Measurements from ENCODE around the gene MLIP. TPM values are rescaled to one million over a fixed set of nuclear protein-coding genes. Genes with fewer than 3 reads are reported as not detected.

The MLIP gene
- total RNA-seq, 1 experiment from 2014 or later, result not detected

DNA sequence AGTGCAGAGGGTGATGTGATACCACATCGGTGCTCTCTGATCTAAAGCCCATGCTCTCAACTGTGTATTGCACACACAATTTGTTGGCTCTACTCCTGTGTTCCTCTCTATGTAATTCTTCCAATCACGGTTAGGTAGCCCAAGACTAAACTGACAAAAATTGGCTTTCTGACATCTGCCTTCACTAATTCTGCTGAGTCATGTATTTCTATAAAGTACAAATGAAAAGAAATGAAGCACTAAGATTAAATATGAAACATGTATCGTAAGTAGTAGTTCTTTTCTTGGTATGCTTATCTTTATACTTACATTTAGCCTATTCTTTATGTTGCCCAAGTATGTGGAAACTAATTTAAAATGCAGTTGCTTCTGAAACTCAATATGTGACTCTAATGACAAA is 7.7 kb upstream of the MLIP start:
- TF ChIP-seq, protein P1, sequence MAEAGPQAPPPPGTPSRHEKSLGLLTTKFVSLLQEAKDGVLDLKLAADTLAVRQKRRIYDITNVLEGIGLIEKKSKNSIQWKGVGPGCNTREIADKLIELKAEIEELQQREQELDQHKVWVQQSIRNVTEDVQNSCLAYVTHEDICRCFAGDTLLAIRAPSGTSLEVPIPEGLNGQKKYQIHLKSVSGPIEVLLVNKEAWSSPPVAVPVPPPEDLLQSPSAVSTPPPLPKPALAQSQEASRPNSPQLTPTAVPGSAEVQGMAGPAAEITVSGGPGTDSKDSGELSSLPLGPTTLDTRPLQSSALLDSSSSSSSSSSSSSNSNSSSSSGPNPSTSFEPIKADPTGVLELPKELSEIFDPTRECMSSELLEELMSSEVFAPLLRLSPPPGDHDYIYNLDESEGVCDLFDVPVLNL (CRISPR knock-in tag; IDR thresholded peaks at IDR 0.05; ENCODE audit: borderline replicate concordance, low read depth), result no peak
- TF ChIP-seq ZNF121 (CRISPR knock-in tag; IDR thresholded peaks at IDR 0.05), result no peak
- TF ChIP-seq NR3C1 (CRISPR knock-in tag; conservative IDR thresholded peaks at IDR 0.05; ENCODE audit: low read depth), result no peak
- TF ChIP-seq KAT7 (CRISPR knock-in tag; IDR thresholded peaks at IDR 0.05; ENCODE audit: borderline replicate concordance), result no peak
- TF ChIP-seq SMAD3 (CRISPR knock-in tag; IDR thresholded peaks at IDR 0.05; ENCODE audit: borderline replicate concordance), result no peak
- Mint-ChIP-seq H3K36me3 (no peaks in the 10 kb centered on the region), H3K4me3 (no peak overlapping the region), H3K4me1 (peaks cover 6% of the 10 kb centered on the region), H3K27ac (no peak overlapping the region), H3K27me3 (ENCODE audit: low read depth) (no peaks in the 10 kb centered on the region), H3K9me3 (no peaks in the 10 kb centered on the region)
- DNase-seq (ENCODE audit: low spot score) (no peak), ATAC-seq (no peak)
- ChIA-PET POLR2A (no interaction called here), CTCF (interaction anchor here (0.6 kb wide), 1 partner anchor 13 kb away, joined by 6 read pairs; no protein-coding TSS in a partner anchor)

DNA sequence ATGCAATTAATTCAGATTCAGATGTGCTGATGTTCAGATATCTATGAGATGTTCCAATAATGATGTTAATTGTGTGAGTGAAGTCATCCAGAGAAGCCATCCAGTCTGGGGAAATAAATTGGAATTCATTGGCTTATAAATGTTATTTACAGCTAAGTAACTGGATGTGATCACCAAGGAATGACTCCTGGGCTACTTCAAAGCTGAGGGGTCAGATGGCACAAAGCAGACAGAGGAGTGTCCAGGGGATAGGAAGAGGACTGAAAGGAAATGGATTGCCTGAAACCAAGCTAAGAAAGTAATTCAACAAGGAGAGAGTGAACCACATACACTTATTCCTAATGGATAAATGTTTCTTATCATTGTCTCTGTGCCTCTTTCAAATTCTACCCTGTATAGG is 4.5 kb upstream of the MLIP start:
- Mint-ChIP-seq H3K4me1 (peaks cover 12% of the 10 kb centered on the region), H3K27me3 (ENCODE audit: low read depth) (no peaks in the 10 kb centered on the region), H3K4me3 (no peak overlapping the region), H3K27ac (no peak overlapping the region), H3K36me3 (no peaks in the 10 kb centered on the region), H3K9me3 (no peaks in the 10 kb centered on the region)
- no peak for DNase-seq (ENCODE audit: low spot score)
- ChIA-PET CTCF (no interaction called here), POLR2A (no interaction called here)
- ATAC-seq, result no peak
- TF ChIP-seq, protein P2, sequence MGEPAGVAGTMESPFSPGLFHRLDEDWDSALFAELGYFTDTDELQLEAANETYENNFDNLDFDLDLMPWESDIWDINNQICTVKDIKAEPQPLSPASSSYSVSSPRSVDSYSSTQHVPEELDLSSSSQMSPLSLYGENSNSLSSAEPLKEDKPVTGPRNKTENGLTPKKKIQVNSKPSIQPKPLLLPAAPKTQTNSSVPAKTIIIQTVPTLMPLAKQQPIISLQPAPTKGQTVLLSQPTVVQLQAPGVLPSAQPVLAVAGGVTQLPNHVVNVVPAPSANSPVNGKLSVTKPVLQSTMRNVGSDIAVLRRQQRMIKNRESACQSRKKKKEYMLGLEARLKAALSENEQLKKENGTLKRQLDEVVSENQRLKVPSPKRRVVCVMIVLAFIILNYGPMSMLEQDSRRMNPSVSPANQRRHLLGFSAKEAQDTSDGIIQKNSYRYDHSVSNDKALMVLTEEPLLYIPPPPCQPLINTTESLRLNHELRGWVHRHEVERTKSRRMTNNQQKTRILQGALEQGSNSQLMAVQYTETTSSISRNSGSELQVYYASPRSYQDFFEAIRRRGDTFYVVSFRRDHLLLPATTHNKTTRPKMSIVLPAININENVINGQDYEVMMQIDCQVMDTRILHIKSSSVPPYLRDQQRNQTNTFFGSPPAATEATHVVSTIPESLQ (CRISPR knock-in tag; IDR thresholded peaks at IDR 0.05), result no peak
- TF ChIP-seq SMAD3 (CRISPR knock-in tag; IDR thresholded peaks at IDR 0.05; ENCODE audit: borderline replicate concordance) (no peak), ZNF263 (CRISPR knock-in tag; IDR thresholded peaks at IDR 0.05; ENCODE audit: low read depth) (no peak), IRF2 (CRISPR knock-in tag; IDR thresholded peaks at IDR 0.05; ENCODE audit: borderline replicate concordance, low read depth) (no peak), ZNF232 (CRISPR knock-in tag; IDR thresholded peaks at IDR 0.05) (no peak), NR2C2 (CRISPR knock-in tag; IDR thresholded peaks at IDR 0.05) (no peak), RORB (CRISPR knock-in tag; IDR thresholded peaks at IDR 0.05) (no peak), CREM (CRISPR knock-in tag; IDR thresholded peaks at IDR 0.05) (no peak), CBFB (CRISPR knock-in tag; IDR thresholded peaks at IDR 0.05; ENCODE audit: low read depth) (no peak), JAZF1 (CRISPR knock-in tag; IDR thresholded peaks at IDR 0.05) (no peak), AFF4 (CRISPR knock-in tag; IDR thresholded peaks at IDR 0.05; ENCODE audit: borderline replicate concordance) (no peak), ZNF317 (CRISPR knock-in tag; IDR thresholded peaks at IDR 0.05; ENCODE audit: borderline replicate concordance, low read depth) (no peak), E2F1 (CRISPR knock-in tag; IDR thresholded peaks at IDR 0.05) (no peak), PRRX2 (CRISPR knock-in tag; IDR thresholded peaks at IDR 0.05) (no peak), ATF2 (CRISPR knock-in tag; IDR thresholded peaks at IDR 0.05; ENCODE audit: borderline replicate concordance, low read depth) (no peak)
- TF ChIP-seq, protein P3, sequence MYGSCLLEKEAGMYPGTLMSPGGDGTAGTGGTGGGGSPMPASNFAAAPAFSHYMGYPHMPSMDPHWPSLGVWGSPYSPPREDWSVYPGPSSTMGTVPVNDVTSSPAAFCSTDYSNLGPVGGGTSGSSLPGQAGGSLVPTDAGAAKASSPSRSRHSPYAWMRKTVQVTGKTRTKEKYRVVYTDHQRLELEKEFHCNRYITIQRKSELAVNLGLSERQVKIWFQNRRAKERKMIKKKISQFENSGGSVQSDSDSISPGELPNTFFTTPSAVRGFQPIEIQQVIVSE (CRISPR knock-in tag; IDR thresholded peaks at IDR 0.05; ENCODE audit: borderline replicate concordance), result no peak
- TF ChIP-seq, protein P4, sequence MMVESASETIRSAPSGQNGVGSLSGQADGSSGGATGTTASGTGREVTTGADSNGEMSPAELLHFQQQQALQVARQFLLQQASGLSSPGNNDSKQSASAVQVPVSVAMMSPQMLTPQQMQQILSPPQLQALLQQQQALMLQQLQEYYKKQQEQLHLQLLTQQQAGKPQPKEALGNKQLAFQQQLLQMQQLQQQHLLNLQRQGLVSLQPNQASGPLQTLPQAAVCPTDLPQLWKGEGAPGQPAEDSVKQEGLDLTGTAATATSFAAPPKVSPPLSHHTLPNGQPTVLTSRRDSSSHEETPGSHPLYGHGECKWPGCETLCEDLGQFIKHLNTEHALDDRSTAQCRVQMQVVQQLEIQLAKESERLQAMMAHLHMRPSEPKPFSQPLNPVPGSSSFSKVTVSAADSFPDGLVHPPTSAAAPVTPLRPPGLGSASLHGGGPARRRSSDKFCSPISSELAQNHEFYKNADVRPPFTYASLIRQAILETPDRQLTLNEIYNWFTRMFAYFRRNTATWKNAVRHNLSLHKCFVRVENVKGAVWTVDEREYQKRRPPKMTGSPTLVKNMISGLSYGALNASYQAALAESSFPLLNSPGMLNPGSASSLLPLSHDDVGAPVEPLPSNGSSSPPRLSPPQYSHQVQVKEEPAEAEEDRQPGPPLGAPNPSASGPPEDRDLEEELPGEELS (CRISPR knock-in tag; IDR thresholded peaks at IDR 0.05), result no peak
